Activated naive CD4-positive, alpha-beta T cell treated with anti-CD3 and anti-CD28 coated beads, Interleukin-2, amount 50 U/mL, for 16 hours (primary cell): ENCODE results near the gene FCRLB.
"Not testable (repeated sequence)": the region's sequence is repeated elsewhere in the genome, so short reads cannot be mapped to it uniquely, and the experiment has no call there.

Experiments used
- DNase-seq: peaks from one replicate; pipeline ENCODE4 v3.0.0-alpha.2; 2020

The FCRLB gene

GRCh38 chr1:161747801-161748200 lies 26.5 kb downstream of the FCRLB start:
- no peak for DNase-seq

GRCh38 chr1:161749509-161750407 lies 28.4 kb downstream of the FCRLB start, which contains the start of gene DUSP12:
DUSP12 (plus strand) TSS chr1:161749786; CDS start chr1:161749802, 16 bp downstream.
- DNase-seq = peak; percentile 88

- peak; percentile 51 for DNase-seq
These were observed 42.3 kb downstream of the FCRLB start for GRCh38 chr1:161763522-161764098.

GRCh38 chr1:161766102-161766981 lies 45.0 kb downstream of the FCRLB start, which contains the start of gene ATF6:
ATF6 (plus strand) TSS chr1:161766320; CDS start chr1:161766361, 41 bp downstream.
- peak; percentile 81 for DNase-seq

GRCh38 chr1:161768461-161768860 lies 47.1 kb downstream of the FCRLB start:
- no peak for DNase-seq

GRCh38 chr1:161768986-161769672 lies 47.8 kb downstream of the FCRLB start:
- DNase-seq = no peak

GRCh38 chr1:161769673-161770045 lies 48.3 kb downstream of the FCRLB start:
- not testable (repeated sequence) for DNase-seq

- no peak for DNase-seq
These were observed 48.9 kb downstream of the FCRLB start for GRCh38 chr1:161770250-161770649.

GRCh38 chr1:161771161-161771560 lies 49.8 kb downstream of the FCRLB start:
- no peak for DNase-seq

GRCh38 chr1:161771973-161772372 lies 50.6 kb downstream of the FCRLB start:
- DNase-seq = no peak

GRCh38 chr1:161772397-161772796 lies 51.1 kb downstream of the FCRLB start:
- DNase-seq = no peak

GRCh38 chr1:161773791-161774190 lies 52.4 kb downstream of the FCRLB start:
- DNase-seq = no peak

GRCh38 chr1:161777261-161777660 lies 55.9 kb downstream of the FCRLB start:
- DNase-seq = no peak
